ENCODE measurements around the gene ZFPM1.

- no peak for TF ChIP-seq CEBPB (IDR thresholded peaks at IDR 0.05)
- TF ChIP-seq YY1 (IDR thresholded peaks at IDR 0.05; ENCODE audit: low read depth), result no peak
- TF ChIP-seq TAF1 (IDR thresholded peaks at IDR 0.05; ENCODE audit: low read depth), result no peak
- no peak for TF ChIP-seq RAD21 (IDR thresholded peaks at IDR 0.05; ENCODE audit: low read depth)
- no peak for TF ChIP-seq TEAD4 (IDR thresholded peaks at IDR 0.05)
- no peak for TF ChIP-seq MAX (IDR thresholded peaks at IDR 0.05)
- TF ChIP-seq REST (IDR thresholded peaks at IDR 0.05; ENCODE audit: low read depth), result no peak
- no peak for TF ChIP-seq EGR1 (IDR thresholded peaks at IDR 0.05)
Observed at GRCh38 chr16:88422733-88423447, 30.2 kb upstream of the ZFPM1 start.
